GM18858 (cell line): Measurements from ENCODE around the gene SERPINB6.
"Not testable (repeated sequence)": the region's sequence is repeated elsewhere in the genome, so short reads cannot be mapped to it uniquely, and the experiment has no call there.

Experiments used
- ATAC-seq: cut with Tn5 transposase; IDR thresholded peaks from one replicate; pipeline ENCODE4 v1.9.1; 2021; ENCODE audit not compliant: unreplicated experiment

Gene SERPINB6

DNA sequence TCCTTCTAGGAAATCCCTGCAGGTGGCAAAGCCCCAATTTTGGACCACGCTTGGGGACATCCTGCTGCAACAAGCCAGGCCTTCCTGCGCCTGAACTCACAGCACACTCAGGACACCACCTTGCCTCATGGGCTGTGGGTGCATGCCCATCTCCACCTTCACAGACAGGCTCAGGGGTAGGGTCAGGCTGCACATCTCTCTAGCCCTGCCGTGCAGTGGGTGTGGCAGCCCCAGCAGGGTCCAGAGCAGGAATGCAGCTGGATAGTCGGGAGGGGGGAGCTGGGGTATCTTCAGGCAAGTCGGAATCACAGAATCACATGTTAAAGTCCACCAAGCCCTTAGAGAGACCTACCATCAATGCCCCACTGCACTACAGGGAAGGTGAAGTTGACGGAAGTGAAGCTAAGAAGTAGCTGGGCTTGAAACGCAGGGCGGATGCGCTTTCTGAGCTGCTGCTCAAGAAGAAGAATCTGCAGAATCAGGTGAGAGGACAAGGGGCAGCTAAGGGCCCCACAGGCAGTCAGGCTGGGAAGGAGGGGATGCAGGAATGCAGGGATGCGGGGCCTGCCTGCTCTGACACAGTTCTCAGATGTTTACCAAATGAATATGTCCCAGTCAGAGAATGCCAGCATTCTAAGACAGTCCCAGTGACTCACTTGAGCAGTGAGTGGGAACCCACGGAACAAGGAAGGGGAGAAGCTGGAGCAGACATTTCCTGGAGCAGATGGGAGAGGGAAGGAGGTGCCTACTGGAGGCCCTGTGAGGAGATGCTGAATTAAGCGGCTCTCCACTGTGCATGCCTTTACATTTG lies 11.3 kb downstream of the SERPINB6 start:
- no peak for ATAC-seq

DNA sequence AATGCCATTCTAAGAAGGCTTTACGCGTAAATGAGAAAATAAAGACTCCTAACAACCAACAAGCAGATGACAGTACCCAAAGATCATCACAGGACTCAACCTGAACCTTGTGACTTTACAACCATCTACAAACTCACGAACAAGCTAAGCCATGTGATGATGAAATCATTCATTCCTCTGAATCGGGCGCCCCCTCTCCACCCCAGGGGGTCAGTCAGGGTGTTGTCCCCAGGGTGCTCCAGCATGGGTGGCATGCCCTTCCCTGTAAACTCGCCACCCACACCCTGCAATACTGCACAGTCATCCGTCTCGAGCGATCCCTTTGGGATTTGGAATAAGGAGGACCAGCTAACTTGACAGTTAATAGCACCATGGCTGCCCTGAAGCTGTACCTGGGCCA lies 12.6 kb downstream of the SERPINB6 start:
- ATAC-seq = no peak

DNA sequence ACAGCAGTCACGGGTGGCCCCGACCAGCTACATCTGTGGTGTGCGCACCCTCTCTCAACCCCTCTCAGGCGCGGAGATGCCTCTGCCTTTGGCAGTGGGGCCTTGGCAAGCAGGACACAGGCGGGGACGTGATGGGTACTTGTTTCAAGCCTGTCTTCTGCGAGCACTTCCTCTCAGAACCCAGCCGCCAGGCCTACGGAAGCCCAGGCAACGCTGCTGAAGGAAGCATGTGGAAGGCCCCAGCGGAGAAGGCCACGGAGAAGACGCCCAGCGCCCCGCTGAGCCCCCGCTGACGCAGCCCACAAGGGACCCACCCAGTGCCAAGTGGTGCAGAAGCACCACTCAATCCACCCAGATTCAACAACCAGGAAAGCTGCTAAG lies 13.0 kb downstream of the SERPINB6 start:
- ATAC-seq = no peak

DNA sequence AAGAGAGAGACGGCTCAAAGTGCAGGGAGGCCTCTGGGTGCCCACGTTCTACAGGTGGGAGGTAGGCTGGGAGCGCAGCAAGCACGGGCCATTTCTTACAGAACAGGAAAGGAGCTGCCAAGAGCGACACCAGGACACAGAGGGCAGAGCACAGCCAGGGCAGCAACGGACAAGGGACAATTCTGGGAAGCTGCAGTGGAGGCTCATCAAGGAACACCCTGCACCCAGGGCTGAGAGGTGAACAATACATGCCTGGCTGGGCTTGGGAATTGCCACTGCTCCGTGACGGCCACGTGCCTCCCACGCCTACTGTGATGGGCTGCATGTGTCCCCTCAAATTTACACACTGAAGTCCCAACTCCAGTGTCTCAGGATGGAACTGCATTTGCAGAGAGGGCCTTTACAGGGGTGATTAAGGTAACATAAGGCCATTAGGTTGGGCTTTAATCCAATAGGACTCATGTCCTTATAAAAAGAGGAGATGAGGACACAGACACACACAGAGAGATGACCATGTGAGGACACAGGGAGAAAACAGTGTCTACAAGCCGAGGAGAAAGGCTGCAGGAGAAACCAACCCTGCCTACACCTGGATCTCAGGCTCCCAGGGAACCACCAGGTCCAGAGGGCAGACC lies 13.6 kb downstream of the SERPINB6 start:
- ATAC-seq = no peak

DNA sequence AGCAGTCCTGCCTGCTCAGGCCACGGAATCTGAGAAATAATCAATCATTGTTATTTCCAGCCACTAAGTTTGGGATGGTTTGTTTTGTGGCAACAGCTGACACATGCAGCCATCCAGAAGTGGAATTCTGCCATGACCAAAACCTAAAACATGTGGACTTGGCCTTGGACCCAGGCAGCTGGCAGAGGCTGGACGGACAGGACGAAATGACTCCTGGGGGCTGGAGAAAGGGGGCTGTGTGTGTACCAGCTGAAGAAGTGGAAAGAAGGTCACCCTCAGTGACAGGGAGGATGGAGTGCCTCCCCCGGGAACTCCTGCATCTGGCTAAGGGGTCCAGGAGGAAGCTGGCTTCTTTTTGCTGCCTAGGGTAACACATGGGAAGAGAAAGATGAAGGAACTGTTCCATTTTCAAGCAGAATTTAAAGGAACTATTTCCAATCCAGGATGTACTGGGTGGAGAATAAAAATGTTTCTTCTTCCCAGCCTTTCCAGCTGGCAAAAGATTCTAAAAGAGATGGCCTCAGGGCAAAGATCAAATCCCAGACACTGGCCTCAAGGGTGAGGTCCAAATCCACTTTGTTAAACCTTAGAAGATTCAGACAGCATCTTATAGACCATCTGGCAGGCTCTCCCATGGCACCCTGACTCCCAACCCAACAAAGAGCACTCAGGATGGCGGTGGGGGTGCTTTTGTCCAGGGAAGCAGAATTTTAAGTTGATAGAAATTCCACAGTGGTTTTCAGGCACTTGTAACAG lies 14.3 kb downstream of the SERPINB6 start:
- ATAC-seq = no peak

DNA sequence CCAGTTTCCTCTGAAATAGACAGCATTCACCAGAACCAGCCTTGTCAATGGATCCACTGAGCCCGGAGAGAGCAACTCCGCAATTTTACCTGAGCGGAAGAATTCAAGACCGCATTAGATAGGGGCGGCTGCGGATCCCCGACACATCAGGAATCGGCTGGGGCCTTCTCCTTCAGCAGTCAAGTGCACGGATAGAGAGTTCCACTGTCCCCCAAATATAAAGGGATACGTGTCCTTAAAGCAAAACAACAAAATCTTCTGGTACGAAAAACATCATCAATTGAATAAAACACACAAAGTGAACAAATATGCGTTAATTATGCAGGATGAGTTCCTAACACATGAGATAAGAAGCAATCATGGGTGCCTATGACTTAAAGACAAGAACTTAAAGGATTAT lies 18.3 kb downstream of the SERPINB6 start:
- no peak for ATAC-seq

DNA sequence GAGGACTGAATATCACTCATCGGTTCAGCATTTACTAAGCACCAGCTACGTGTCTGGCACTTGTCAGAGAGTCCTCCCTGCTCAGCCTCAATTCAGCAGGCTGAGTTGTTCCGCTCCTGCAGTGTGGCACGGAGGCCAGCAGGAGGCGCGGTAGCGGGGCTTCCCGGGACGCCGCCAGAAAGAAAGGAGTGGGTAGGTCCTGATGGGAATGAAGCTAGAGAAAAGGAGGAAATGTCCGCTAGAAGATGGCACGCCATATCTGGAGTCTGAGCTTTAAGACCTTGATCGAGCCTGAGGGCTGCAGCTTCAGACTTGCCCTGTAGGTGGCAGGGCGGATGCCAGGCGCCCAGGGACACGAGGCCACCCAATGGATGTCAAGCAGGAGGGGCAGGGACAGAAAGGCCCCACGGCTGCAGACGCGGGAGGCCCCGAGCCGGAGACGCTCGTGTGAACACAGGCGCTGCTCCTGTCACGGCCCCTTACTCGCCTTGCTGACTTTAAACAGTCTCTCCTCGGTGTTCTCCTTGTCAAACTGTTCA lies 18.7 kb downstream of the SERPINB6 start:
- ATAC-seq = no peak

DNA sequence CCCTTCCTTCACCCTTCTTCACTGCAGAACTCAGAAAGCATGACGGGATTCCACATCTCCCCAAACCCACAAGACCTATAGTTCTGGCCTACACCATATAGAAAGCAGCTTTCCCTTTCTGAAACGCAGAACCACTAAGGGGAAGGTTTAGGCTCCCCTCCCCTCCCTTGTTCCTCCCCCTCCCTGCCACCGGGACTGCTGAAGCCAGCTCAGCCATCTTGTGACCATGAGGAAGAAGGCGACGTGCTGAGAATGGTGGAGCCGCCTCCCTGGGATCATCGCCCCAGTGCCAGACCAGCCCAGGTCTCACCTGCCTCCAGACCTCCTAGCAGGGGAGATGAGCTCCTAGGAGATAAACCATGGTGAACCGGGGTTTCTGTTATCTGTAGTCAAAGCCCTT lies 19.6 kb downstream of the SERPINB6 start:
- ATAC-seq = no peak

DNA sequence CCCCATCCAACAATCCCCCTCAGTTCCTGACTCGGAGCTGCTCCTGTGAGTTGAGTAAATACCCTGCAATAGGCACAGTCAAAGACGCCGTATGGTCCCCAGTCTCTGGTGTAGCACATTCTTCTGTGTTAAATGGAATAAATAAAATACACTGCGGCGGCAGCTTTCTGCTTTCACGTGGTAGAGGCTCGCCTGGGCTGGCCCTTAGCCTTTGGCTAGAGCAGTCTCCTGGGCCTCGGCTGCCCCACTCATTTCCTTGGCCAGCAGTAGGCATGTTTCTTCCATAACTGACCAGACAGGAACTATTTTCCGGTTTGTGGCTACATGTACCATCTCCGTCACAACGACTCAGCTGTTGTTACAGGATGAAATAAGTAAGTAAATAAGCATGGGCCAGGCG lies 20.7 kb downstream of the SERPINB6 start:
- no peak for ATAC-seq

DNA sequence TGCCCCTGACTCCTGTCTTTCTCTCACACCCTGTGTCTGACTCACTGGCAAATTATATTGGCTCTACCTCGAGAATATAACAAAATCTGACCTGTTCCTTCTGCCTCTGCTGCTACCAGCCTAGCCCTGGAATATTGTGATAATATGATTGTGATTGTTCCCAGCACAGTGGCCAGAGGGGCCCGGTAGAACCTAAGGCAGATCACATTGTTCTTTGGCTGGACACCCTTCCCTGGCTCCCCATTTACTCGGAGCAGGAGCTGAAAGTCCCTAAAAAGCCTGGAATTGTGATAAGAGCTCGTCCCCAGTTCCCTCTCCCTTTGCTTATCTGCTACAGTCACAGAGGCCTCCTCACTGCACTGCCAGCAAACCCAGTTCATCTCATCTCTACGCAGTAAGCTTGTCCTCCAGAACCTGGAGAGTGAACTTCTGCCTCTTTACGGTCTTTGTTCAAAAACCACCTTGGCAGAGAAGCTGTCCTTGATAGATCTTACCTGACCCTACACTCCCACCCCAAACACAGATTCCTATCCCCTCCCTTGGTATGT lies 21.8 kb downstream of the SERPINB6 start:
- ATAC-seq = no peak

DNA sequence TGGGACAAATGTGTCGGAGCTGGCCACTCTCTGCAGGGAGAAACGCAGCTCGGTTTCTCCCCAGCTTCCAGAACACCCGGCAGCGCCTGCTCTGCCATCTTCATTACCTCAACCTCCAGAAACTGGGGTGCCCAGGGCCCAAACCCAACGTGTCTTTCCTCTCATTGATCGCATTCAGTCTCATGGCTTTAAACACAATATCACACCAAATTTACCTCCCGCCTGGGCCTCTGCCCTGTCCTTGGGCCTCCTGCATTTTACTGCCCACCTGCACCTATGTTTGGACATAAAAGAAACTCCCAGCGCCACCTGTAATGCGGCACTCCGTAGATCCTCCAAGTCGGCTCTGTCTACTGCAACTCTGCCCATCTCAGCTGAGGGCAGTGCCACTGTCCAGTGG lies 22.2 kb downstream of the SERPINB6 start:
- ATAC-seq = no peak

DNA sequence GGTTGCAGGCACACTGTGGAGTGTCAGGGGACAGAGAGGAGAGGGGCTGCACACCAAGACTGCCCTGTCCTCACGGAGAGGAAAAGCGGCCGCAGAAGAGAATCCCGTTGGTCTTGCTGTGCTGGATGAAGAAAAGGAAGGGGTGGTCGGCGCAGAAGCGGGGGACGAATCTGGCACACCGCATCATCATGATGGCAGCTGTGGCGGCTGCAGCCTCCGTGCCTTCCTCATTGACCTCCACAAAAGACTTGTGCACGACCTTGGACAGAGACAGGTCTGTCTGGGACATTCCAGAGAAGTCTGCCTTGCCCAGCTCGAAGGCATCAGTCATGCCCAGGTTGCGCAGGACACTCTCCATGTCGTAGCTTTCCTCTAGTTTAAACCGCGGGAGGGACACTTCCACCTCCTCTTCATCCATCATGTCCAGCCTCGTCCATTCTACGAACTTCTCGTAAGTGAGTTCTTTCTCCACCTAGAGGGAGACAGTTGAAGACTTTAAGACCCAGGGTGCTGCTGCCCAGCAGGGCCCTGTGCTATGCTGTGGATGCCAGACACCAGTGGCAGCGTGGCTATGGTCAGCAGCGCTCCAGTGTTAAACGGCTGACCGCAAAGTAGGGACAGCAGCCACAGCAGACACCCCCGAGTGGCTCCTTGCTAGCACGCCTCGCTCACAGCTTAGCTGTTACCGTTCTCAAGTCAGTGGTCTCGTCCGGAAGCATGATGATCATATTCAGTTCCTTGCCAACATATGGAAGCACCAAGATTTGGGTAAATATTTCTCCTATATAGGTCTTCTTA lies 22.9 kb downstream of the SERPINB6 start:
- ATAC-seq = no peak

DNA sequence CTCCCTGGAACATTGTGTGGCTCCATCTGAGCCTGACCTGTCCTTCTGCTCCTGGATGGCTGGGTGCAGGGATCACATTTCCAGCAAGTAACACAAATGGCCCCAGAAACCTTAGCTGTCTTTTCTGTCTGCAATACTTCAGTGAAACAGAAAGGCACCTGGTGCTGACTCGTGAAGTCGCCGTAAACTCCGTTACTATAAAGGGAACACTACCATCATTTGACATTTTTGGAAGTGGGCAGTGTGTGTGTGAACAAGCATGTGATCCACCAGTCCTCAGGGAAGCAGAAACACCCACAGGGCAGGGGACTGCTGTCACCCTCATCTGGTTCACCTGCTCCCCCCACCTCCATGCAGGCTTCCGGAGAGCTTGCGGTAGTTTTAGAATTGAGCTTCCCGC lies 23.9 kb downstream of the SERPINB6 start:
- ATAC-seq = no peak

DNA sequence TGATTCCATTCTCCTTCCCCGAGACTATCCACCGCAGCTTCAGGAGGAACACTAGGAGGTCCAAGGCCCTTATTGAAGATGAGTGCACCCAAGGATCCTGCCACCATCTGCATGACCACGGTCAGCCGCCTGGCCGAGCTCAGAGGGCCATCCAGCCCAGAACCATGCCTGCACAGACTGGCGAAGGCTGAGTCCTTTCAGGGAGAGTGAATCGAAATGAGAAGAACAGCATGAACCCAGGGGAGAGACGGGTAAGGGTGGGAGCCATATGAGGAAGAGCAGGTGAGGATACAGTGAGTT lies 26.3 kb downstream of the SERPINB6 start:
- ATAC-seq = no peak

DNA sequence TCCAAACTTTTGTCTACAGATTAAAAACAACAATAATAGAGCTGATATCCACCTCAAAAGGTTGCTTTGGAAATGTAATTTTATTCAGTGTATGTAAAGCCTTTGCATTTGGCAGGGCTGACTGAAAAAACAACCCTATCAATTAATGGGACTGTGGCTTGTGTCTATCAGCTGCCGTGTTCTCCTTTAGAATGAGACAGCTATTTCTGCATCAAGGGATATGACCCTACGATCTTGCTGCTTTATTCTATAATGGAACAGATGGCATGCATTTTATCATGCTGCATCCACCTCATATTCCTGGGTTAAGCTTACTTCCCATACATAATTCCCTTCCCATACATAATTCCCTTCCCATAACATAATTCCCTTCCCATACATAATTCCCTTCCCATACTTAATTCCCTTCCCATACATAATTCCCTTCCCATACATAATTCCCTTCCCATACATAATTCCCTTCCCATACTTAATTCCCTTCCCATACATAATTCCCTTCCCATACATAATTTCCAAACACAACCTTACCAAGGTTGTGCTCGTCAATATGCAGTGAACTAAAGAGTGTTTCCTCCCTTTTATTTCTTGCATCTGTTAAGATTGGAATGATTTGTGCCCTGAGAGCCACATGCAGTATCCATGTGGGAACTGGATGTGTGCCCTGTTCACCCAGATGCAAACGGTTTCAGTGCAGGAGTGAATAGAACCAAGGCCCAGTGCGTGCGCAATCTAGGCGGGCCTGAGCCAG lies 26.8 kb downstream of the SERPINB6 start:
- ATAC-seq = no peak

DNA sequence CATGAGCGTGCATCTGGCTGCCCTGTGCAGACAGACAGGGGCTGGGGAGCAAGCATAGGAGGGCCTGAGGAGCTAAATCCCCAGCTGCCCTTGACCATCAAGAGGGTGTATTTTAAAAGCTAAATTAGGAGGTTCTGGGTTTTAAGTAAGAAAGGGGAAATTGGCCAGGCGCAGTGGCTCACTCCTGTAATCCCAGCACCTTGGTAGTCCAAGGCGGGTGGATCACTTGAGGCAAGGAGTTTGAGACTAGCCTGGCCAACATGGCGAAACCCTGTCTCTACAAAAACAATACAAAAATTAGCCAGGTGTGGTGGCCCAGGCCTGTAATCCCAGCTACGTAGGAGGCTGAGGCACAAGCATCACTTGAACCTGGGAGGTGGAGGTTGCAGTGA lies 27.8 kb downstream of the SERPINB6 start:
- ATAC-seq = no peak

DNA sequence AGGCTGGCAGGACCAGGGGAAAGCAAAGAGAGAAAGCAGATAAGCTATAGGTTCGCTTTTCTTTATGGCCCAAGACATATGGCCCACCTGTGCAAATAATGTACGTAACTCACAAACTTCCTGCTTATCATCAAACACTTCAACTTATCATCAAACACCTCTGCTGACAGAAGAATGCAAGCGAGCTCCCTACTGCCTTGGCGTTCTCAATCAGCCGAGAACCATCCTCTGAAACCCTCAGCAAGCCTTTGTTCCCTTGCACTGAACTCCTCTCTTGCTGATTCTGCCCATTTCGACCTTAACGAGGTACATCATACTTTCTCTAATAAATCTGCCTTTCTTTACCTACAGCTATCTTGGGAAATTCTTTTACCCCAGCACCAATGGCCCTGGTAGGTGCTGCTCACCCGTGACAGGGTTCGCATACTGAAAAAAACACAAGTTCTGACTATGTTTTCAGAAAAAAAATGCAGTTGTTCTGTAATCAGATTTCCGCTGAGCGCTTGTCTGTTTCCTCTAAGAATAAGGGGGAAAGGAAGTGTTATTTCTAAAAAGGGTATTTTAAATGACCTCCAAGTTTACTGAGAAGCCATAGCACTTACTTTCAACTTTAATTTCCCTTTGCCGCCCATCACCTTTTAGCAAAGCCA lies 28.3 kb downstream of the SERPINB6 start:
- ATAC-seq = no peak

DNA sequence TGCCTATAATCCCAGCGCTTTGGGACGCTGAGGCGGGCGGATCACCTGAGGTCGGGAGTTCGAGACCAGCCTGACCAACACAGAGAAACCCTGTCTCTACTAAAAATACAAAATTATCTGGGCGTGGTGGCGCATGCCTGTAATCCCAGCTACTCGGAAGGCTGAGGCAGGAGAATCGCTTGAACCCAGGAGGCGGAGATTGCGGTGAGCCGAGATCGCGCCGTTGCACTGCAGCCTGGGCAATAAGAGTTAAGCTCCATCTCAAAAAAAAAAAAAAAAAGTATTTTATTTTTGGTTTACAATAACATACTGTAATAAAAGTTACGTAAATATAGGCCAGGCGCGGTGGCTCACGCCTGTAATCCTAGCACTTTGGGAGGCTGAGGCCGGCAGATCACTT lies 29.3 kb downstream of the SERPINB6 start:
- ATAC-seq = not testable (repeated sequence)

DNA sequence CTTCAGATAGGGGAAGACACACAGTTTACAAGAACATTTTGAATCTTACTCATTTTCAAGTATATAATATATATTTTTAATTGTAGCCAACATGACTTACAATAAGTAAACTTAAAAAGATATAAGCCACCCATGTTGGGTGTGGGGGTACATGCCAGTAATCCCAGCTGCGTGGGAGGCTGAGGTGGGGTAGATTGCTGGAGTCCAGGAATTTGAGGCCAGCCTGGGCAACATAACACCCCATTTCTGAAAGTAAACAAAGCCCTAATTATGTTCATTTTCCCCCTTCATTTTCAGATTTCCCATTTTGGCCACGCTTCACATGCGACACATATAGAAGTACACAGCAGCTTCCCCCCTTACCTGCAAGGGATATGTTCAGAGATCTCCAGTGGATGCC lies 30.5 kb downstream of the SERPINB6 start:
- no peak for ATAC-seq
